HG02970 (cell line): ENCODE results near the gene OTOP3.
"Not testable (repeated sequence)": the region's sequence is repeated elsewhere in the genome, so short reads cannot be mapped to it uniquely, and the experiment has no call there.

Experiments used
- ATAC-seq: cut with Tn5 transposase; IDR thresholded peaks from one replicate; pipeline ENCODE4 v1.9.1; 2021; ENCODE audit warnings: mild to moderate bottlenecking, moderate library complexity, moderate number of reproducible peaks; ENCODE audit not compliant: unreplicated experiment, low FRiP score

OTOP3 gene, protein sequence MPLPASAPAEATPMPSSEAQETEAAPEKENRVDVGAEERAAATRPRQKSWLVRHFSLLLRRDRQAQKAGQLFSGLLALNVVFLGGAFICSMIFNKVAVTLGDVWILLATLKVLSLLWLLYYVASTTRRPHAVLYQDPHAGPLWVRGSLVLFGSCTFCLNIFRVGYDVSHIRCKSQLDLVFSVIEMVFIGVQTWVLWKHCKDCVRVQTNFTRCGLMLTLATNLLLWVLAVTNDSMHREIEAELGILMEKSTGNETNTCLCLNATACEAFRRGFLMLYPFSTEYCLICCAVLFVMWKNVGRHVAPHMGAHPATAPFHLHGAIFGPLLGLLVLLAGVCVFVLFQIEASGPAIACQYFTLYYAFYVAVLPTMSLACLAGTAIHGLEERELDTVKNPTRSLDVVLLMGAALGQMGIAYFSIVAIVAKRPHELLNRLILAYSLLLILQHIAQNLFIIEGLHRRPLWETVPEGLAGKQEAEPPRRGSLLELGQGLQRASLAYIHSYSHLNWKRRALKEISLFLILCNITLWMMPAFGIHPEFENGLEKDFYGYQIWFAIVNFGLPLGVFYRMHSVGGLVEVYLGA

DNA sequence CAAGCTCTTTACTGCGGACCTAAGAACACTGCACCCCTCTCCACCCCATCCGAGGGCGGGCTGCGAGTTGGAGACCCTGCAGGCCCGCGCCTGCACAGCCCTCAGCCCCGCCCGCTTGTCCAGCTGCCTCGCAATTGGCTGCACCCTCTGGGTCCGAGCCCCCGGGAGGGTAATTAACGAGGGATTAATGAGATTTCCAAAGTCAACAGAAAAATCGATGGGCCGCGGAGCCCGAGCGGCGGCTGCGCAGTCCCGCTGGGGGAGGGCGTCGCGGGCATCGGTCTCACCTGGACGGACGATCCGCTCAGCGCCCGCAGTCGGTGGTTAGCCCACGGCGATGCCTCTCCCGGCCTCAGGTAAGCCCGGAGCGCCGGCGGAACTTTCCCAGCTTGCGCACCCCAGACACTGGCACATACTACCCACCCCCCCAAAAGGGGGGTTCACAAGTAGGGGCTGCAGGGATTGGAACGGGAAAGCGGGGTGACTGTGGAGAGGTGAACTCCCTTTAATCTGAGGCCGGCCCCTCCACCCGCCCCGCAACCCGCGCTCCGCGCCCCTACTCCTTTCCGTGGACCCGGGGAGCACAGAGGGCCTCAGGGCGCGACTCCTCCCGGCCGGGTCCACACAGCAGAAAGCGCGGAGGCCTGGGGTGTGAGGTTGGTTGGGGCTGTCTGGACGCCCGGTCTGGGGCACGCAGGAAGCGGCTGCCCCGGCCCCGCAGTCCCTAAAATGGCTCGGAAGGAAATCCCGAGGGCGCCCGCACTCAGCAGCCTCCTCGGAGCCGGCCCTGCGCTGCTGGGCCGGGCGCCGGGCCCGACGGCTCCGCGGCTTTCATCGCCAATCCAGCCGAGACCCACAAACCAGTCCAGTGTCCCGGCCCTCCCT is at the start of gene OTOP3:
Gene OTOP3, plus strand, starts transcription at position 314 of the 885 bp plus-strand sequence. Its CDS starts 24 bp downstream, at position 338.
- no peak for ATAC-seq

DNA sequence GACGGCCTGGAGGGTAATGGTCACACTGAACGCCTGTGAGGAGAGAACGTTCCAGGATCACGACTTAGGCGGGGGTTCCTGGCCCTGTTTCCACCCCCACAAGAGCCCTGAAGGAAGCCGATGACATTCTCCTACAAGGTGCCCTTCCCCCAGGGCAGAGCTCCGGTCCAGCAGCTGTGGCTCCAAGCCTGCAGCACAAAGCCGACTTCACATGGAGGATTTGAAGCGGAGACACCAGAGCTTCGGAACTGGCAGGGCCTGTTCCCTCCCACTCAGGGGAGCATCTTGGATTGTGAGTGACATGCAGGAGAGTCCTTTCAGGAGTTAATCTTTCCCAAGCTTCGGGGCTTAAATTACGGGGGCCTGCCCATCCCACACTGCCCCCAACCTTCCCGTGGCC is 47.2 kb upstream of the OTOP3 start:
- ATAC-seq = no peak

DNA sequence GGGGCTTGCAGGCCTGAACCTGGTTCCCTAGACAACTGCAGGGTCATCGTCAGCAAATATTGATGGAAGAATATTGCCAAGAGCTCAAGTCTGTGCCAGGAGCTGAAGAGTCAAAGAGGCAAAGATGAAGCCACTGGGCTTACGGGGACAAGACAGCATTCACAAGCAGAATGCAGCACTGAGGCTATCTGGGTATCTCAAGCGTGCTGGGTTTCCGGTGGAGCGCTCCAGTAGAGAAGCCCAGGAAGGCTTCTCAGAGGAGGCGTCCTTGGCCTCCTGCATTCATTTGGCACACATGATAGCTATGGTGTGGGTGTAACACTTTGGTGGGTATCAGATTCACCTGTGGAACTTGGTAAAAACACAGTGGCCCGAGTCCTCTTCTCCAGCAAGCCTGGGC is 45.1 kb upstream of the OTOP3 start:
- ATAC-seq = no peak

DNA sequence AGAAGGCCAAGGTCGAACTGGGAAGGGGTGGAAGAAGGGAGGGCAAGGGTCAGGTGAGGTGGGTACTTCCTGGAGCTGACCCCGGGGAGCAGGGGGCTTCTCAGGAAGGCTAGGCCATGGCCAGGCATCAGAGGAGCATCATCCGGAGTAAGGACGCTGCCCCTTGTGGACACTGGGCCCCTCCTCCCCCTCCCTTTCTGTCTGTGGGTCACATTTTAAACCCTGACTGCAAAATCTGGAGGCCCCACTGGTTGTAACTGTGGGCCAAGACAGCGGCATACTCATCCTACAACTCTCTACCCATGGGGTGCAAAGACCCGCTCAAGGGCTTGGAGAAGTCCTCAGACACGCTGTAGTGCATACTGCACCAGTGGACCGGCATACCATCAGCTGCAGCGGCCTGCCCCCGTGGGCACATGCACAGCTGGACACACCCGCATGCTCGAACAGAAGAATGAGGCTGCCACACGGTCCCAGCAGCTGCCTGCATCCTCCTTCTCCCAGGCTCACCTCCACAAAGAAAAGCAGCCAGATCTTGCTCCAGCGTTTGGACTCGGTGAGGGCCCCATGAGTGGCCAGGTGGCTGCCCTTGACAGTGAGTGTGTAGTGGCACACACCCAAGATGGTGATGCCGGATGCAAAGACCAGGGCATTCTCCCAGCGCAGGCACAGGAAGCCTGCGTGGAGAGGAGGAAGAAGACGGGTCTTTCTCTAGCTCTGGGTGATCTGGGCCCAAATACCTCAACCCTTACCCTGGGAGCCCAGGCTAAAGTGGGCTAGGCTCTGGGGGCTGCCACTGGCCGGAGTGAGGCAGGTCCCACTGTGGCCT is 43.5 kb upstream of the OTOP3 start:
- ATAC-seq = no peak

DNA sequence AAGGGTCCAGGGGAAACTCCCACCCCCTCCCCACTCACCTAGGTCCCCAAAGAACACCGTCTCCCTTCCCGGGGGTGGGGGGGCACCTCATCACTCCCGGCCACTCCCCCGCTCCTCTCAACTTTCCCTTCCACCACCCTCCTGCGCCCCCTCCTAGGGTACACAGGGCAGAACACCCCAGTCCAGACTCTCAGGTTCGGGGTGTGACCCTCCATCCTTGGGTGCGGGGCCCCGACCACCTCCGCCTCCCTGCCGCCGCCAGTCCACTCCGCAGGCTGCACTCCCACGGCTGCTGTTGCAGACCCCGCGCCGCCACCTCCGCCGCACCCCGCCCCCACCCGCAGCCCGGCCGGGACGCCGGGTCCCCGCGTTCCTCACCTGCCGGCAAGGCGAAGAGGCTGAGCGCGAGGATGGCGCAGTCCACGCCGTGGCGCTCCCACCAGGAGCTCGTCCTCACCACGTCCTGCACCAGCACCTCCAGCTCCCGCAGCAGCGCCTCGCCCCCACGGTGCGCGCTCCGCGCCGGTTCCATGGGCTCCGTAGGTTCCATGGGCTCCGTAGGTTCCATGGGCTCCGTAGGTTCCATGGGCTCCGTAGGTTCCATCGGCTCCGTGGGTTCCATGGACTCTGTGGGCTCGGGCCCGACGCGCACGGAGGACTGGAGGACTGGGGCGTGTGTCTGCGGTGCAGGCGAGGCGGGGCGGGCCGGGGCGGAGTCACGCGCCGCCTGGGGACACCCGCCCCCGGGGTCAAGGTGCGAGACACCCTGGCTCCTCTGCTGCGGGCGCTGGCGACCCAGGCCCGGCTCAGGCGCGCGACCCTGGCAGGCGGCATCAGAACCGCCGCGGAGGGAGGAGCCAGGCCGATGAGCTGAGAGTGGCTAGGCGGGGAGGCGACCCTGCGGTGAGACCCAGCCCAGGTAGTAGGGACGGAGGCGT is 42.5 kb upstream of the OTOP3 start, which contains the start of gene FADS6:
Gene FADS6, minus strand, starts transcription at position 660 of the 938 bp plus-strand sequence. Its CDS starts 38 bp downstream, at position 622.
- no peak for ATAC-seq

DNA sequence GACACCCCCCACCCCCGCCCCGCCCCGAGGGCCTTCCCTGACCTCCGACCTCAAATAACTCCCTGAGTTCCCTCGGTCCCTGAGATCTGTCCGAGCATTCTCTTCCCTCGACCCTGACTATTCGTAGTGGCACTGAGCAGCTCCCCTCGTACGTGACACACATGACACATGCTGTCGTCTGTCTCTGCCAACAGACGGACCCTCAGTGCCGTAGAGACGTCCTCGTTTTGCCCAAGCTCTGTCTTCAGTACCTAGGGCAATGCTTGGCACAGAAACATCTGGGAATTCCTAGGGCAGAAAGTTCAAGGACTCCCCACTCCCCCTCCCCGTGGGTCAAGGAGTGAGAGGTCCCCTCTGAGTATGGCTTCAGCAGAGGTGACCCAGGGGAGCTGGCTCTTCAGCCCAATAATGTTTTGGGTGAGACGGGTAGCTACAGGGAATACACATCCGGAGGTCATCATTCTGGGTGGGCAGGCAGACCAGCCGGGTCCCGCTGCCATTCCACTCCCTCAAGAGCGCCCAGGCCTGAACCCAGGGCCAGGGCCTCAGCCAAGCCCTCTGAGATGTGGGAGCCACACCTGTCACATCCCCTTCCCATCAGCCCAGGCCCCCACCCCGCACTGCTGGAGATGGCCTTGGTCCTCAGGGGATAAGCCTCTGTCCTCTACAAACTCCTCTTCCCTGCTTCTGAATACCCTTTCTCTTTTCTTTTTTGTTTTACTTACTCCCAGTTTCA is 41.6 kb upstream of the OTOP3 start:
- ATAC-seq = no peak

DNA sequence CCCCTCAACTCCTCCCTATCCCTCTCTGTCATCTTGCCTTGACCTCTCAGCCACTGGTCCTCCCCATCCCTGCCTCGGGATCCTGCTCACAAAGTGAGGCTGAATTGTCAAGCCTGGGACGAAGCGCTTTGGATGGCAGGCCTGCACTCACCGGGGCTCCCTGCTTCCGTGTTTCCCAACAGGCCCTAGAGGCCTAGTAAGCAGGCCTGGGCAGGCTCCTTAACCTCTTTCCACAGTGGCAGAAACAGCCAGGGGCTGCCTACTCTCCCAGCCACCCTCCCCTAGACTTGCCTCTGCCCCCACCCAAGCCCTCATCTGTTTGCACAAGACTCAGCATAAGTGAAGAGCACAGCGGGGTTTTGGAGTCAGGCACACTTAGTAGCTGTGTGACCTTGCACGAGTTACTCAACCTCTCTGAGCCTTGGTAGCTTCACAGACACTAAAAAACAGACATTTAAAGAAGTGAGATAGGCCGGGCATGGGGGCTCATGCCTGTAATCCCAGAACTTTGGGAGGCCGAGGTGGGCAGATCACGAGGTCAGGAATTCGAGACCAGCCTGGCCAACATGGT is 37.2 kb upstream of the OTOP3 start:
- ATAC-seq = no peak

DNA sequence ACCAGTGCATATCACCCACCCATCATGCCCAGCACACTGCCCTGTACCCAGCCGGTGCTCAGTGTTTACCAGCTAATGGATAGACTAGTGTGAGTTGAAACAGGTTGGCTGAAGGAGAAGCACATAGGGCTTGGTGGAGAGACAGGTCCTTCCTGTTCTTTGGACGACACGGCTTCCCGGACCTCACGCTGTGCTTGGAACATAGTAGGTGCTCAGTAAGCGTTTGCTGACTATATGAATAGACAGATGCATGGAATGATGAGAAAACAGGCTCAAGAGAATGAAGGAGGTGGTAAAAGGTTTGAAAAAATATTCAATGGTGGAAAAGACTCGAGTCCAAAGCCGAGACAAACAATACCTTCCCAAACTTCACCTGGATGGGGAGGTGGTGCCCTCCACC is 35.5 kb upstream of the OTOP3 start:
- no peak for ATAC-seq

DNA sequence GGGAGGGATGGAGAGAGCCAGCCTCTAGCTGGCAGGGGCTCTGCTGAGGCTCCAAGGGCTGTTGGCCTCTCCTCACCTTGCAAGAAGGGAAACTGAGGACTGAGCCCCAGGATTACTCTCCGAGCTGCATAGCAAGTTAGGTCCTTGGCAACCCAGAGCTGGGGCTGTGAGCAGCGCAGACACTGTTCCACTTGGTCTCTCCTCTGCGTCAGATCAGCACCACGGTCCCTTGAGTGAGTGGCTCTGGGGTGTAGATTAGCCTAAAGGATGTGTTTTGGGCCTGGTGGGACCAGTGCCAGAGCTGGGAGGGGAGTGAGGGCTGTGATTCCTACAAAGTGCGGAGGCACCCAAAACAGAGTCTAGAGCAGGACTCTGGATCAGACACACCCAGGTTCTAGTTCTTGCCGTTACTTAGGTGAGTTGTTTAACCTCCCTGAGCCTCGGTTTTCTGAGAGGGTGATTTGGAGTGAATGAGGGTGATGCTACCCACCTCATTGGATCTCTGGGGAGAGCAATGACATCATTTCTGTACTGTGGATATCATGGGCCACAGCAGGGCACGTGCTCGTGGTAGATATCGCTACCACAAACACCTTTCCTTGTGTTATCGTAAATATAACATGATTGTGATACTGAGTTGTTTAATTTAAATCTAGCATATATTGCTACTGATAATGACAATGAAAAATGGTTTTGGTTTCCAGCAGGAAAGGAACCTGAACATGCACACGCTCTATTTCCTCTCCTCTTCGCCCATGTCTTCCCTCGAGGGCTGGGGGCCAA is 34.2 kb upstream of the OTOP3 start:
- no peak for ATAC-seq

DNA sequence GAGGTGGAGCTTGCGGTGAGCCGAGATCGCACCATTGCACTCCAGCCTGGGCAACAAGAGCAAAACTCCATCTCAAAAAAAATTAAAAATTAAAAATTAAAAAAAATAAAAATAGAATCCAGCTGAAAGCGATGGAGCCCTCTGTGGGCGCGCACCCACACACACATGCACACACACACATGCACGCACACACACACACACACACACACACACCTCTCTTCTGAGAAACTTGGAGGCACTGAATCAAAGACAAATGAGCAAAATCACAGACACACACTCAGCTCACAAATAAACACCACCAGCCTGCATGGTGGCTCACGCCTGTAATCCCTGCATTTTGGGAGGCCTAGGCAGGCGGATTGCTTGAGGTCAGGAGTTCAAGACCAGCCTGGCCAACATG is 32.7 kb upstream of the OTOP3 start:
- no peak for ATAC-seq

DNA sequence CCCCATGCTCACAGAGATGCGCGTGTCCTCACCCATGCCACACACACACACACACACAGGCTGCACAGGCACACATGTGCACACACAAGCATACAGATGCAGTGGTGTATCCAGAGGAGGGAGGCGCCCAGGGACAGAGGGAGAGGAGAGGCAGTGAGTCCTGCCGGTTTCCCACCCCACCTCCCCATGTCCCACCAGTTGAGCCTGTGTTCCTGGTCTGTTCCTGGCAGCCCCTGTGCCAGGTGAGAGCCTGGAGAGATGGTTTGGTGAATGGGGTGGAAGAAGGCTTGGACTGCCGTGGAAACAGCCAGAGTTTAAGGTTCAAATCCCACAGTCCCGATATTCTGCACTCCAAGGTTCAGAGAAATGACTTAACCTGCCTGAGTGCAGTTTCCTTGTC is 32.0 kb upstream of the OTOP3 start:
- no peak for ATAC-seq

DNA sequence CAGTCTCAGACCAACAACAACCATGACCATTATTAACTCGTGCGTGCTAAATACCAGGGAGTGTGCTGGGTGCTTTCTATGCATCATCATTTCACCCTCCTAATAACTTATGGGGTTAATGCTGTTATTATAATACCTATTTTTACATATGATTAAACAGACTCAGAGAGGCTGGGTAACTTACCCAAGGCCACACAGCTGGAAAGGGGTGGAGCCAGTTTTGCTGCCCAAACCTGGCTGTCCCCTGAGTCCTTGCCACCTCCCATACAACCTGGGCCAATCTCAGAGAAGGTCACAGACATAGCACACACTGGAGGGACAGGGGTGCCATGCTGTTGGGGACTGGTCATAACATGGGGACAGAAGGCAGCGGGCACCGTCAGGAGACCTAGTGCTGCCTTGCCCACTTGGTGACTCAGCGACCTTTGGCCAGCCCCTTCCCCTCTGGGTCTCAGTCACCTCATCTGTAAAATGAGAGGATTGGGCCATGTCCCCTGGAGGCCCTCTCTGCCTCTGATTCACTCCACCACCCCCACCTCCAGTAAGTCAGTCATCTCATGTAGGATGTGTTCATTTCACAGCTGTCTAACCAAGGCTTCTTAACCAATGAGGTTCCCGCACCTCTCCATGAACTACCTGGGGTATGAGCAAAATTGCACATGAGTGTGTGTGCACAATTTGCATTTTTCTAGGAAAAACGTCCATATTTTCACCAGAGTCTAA is 30.9 kb upstream of the OTOP3 start:
- no peak for ATAC-seq

DNA sequence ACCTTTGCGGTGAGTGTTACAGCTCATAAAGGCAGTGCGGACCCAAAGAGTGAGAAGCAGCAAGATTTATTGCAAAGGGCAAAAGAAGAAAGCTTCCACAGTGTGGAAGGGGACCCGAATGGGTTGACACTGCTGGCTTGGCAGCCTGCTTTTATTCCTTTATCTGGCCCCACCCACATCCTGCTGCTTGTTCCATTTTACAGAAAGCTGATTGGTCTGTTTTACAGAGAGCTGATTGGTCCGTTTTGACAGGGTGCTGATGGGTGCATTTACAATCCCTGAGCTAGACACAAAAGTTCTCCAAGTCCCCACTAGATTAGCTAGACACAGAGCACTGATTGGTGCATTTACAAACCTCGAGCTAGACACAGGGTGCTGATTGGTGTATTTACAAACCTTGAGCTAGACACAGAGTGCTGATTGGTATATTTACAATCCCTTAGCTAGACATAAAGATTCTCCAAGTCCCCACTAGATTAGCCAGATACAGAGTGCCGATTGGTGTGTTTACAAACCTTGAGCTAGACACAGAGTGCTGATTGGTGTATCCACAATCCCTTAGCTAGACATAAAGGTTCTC is 29.4 kb upstream of the OTOP3 start:
- ATAC-seq = not testable (repeated sequence)

DNA sequence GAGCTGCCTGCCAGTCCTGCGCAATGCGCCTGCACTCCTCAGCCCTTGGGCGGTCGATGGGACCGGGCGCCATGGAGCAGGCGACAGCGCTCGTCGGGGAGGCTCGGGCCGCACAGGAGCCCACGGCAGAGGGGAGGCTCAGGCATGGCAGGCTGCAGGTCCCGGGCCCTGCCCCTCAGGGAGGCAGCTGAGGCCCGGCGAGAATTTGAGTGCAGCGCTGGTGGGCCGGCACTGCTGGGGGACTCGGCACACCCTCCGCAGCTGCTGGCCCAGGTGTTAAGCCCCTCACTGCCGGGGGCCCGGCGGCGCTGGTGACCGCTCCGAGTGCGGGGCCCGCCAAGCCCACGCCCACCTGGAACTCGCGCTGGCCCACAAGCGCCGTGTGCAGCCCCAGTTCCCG is 28.7 kb upstream of the OTOP3 start:
- ATAC-seq = no peak

DNA sequence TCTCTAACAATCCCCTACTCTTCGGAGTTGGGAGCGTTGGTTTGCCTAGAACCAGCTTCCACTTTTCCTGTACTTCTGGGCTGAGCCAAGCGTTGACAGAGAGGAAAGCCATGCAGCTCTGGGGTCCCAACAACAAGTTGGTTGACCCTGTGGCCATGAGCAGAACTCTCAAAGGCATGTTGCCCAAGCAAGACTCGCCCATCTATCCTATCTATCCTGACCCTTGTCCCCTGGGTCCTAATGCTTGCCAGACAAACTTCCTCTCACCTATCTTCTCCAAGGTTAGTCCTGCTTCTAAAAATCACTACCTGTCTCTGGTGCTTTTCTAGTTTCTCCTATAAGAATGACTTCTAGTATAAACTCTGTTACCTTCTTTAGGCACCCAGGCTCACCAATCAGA is 26.6 kb upstream of the OTOP3 start:
- not testable (repeated sequence) for ATAC-seq

DNA sequence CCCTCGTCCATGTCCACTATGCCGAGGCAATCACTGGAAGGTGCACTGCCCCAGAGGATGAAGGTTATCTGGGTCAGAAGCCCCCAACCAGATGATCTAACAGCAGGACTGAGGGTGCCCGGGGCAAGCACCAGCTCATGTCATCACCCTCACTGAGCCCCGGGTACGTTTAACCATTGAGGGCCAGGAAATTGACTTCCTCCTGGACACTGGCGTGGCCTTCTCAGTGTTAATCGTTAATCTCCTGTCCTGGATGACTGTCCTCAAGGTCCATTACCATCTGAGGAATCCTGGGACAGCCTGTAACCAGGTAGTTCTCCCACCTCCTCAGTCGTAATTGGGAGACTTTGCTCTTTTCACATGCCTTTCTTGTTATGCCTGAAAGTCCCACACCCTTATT is 24.3 kb upstream of the OTOP3 start:
- ATAC-seq = not testable (repeated sequence)
